Iris pigment epithelial cell (primary cell): ENCODE measurements around the gene UBXN1.
"Not testable (repeated sequence)": the region's sequence is repeated elsewhere in the genome, so short reads cannot be mapped to it uniquely, and the experiment has no call there.

Source experiments
- DNase-seq: peaks from one replicate; pipeline ENCODE4 v3.0.0-alpha.2; 2011; ENCODE audit warnings: low read depth

The UBXN1 gene

DNA sequence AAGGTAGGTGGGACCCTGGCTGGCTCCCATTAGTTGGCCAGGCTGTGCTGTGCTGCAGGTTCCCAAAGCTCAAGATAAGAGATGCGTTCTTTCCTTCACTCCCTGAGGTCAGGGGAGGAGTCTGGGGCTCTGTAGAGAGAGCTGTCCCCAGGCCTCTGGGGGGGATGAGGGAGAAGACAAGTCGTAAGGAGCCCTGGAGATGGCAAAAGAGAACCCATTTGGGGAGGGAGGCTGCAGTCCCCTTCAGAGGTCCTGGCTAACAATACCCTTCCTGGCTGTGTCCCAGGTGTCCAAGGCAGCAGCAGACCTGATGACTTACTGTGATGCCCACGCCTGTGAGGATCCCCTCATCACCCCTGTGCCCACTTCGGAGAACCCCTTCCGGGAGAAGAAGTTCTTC, 29.5 kb upstream of the UBXN1 start:
- no peak for DNase-seq

DNA sequence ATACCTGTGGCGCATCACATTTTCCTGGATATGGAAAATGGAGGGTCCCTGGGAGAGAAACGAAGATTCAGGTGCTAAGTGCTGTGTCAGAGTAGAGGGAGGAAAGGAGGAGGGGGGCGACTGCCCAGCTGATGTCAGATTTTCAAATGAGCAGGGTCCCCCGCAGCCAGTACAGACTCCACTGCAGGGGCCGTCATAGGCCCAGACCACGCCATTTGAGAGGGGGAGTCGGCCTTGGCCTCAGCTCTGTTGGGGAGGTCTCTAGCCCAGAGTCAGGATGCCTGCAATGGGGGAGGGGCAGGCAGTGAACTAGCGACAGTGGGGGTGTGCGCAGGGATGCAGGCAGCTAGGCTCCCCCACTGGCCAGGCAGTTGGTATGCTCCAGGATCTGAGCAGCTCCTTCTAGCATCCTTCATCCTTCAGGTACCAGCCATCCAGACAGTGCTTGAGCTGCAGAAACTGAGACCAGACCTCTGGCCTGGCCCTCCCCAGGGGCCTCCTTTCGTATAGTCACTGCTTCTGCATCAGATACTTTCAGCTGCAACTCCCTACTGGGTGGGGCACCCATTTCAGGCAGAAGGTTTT, 28.5 kb upstream of the UBXN1 start, which contains the start of the genes BSCL2 and GNG3:
TSS of gene BSCL2 (minus strand) at position 148 of the 585 bp plus-strand sequence. CDS start 229 bp downstream, outside the sequence.
TSS of gene GNG3 (plus strand) at position 400 of the 585 bp plus-strand sequence. CDS start 620 bp downstream, outside the sequence.
- DNase-seq: no peak

DNA sequence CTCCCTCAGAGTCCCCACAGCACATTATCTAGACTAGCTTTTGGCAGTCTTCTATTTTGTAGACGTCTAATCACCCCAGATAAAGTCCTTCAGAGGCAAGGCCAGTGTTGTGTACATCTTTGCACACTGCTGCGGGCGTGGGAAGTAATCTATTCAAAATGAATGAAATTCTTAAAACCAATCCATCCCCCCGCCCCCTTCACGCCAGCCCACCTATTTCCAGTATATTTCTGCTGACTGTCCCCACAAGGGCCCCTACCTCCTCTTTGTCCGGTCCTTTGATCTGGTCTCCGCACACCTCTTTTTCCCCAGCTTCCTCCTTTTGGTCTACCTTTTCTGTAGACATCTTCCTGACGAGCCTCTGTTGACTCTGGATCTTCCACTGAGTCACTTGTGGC, 28.0 kb upstream of the UBXN1 start:
- DNase-seq: no peak

DNA sequence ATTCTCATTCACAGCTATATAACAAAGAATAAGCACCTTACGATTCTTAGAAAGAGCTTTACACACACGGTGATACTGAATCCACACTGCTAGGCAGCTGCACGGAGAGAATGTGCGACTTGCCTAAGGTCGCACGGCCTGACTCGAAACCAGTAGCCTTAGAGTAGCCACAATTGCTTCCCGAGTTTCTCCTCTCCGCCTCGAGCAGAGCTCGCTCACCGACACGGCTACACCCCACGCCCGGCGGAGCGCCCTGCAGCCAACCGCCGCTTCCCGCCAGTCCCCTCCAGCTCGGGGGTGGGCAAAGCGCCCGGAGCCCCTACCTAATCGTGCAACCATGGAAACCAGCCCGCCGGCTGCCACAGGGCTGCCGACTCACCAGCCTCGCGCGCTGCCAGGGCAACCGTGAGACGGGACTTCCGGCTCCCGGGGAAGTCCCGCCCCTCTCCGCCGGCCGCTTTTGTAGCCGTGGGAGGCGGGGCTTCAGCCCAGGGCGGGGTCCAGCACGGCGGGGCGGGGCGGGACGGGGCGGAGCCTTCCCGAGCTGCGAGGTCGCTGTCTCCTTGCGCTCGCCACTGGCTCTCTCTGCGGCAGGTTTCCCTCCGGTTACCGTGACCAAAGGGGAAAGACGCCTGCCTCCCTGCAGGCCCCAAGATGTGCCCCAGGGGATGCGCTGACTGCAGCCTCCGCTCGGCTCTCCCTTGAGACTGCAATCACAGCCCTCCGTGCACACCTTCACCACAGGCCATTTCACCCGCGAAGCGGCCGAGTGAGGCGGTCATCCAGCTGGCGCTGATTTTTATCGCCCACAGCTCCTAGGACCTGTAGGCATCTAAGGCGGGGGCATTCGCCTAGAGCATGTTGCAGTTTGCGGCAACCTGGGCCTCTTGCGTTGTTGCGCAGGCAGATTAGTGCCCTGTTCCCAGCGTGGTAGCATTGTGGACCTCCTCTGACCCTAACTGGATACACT, 27.3 kb upstream of the UBXN1 start:
- DNase-seq: peak; percentile 91

DNA sequence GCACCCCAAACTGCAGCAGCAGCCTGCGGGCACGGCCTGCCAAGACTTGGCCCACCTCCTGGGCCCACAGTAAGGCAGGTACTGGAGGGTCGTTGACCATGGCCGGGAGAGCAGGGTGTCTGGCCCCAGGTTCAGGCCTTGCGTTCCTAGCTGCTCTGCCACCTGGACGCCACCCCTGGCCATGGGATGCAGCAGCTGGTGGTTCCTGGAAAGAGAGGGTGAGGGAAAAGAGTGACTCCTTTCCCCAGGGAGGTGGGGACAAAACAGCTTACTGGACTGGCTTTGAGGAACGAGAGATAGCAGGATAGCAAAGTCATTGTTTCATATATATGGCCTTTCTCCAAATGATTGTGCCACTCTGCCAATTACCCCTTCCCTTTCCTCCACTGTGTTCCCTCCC, 26.5 kb upstream of the UBXN1 start:
- no peak for DNase-seq

DNA sequence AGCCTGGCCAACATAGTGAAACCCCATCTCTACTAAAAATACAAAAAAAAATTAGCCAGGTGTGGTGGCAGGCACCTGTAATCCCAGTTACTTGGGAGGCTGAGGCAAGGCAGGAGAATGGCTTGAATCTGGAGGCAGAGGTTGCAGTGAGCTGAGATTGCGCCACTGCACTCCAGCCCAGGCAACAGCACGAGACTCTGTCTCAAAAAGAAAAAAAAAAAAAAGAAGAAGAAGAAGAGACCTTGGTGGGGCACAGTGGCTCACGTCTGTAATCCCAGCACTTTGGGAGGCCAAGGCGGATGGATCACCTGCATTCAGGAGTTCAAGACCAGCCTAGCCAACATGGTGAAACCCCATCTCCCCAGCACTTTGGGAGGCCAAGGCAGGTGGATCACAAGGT, 25.0 kb upstream of the UBXN1 start:
- not testable (repeated sequence) for DNase-seq

DNA sequence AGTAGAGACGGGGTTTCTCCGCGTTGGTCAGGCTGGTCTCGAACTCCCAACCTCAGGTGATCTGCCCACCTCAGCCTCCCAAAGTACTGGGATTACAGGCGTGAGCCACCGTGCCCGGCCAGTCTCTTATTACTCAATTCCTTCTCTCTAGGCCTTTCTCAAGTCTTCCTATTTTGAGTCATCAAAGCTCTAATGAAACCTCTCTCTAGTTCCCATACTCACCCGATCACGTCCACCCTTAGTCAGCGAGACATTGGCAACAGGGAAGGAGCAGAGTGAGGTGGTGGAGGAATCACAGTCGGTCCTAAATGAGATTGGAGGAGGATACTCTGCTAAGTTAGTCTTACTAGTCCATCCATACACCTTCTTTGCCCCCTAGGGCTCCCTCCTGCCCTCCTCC, 23.4 kb upstream of the UBXN1 start:
- DNase-seq: no peak

DNA sequence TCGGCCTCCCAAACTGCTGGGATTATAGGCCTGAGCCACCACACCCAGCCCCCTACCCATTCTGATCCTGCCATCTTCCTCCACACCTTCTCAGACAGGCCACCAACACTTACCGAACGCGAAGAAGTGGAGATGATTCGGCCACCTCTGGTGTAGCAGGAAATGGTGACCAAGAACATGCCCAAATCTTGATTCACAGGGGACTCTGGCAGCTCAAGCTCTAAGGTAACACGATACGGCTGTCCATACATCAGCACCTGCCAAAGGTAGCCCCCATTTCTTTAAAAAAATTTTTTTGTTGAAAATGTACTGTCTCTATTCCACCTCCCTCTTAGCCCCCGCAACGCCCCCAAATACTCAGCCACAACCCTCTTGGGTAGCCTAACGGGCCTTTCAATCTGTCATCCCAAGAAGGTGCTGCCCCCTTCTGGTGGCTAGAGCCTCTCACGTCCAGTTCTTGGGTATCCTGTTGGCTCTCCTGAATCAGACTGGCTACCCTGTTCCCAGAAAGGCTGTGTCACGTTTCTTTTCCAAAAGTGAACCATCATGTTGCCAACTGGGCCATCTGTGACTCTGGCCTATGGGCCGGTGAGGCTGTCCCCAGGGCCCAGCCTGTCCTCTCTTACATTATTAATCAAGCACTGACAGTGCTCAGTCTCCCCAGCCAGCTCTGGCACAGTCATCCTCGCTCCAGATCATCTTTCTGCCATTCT, 15.7 kb upstream of the UBXN1 start:
- DNase-seq: peak; percentile 79

DNA sequence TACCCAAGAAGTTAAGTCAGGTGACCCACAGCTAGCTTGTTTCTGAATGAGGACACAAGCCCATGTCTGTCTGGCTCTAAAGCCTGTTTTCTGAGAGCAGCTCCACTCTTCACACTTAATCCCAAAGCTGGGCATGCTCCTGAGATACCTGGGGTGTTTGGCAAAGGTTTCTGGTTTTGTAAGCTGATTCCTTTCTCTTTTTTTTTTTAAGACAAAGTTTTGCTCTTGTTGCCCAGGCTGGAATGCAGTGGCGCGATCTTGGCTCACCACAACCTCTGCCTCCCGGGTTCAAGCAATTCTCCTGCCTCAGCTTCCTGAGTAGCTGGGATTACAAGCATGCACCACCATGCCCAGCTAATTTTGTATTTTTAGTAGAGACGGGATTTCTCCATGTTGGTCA, 14.8 kb upstream of the UBXN1 start:
- not testable (repeated sequence) for DNase-seq

DNA sequence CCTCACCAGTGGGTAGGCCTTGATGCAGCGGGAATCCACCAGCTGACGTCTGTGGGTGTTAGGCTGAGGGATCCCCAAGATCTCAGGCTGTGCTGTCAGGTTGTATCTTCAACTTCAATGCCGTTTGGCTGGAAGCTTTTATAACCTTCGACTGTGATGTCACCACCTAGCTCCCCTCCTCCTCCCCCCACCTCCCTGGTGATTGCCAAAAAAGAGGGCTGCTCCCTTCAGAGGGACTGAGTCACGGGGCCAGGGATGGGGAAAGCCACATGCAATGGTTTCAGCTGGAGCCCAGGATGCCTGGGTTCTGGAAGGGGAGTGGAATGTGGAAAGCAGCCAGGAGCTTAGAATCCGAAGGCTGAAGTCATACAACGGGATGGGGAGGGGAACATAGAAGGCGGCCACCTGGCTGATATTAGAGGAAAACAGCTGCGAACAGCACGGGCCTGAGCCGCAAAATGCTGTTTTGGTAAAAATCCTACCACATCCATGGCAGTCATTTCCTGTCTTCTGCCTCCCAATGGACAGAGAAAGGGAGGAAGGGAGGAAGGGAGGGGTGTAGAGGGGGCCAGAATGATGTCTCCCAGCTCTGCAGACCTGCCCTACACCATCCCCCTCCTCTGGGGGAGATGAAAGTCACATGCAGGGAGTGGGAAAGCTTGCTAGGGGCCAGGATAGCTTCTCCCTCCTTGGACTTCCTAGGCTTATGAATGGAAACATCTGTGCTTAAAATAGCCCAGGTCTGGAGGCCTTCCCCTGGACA, 10.7 kb upstream of the UBXN1 start, which contains the start of gene LRRN4CL:
TSS of gene LRRN4CL (minus strand) at position 110 of the 763 bp plus-strand sequence. CDS start 1,022 bp downstream, outside the sequence.
- DNase-seq: peak; percentile 80

DNA sequence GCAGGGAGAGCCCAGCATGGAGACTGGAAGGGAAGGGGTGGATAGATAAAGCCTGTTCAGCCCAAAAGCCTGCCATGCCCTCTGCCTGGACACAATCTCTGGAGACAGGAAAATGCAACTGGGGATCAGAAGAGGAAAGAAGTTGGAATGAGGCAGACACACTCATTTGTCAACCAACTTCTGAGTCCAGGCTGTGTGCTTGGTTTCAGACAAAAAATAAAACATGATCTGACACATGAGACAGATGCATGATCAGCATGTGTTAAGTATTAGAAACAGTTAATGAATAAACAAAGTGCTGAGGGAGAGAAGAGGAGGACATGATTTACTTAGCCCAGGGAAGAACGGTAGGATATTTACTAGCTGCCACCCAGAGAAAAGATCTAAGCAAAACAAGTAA, 9.6 kb upstream of the UBXN1 start:
- no peak for DNase-seq

DNA sequence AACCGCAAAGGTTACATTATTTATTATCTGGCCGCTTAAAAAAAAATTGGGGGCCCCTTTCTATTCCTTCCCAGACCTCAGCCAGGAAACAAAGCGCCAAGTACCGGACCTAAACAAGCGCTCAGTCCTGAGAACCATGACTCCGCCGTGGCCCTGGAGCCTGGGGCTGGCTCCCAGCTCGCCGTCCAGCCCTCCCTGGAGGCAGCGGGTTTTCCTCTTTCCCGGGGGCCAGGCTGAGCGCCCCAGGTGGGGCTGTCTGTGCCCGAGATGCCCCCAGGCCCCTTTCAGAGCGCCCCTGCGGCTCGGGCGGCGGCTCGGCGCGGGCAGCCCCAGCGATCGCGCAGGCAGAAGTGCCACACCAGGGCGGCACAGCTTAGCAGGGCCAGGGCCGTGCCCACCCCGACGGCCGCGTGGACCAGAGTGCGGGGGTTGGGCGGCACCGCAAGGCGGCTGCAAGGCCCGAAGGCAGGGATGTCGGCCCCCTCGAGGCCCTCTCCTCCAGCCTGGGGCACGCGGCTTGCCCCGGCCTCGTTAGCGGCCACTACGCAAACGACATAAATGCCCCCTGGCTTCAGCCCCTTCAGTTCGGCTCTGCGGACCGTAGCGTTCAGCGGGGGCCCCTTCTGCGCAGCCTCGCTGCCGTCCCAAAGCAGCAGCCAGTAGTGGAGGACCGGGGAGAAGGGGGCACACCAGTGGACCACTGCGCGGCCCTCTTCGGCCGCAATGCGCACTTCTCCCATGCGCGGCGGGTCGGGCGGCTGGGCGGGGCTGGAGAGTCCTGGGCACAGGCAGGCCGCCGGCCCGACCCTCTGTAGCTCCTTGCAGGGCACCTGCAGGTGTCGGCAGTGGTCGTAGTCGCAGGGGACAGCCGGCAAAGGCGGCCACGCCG, 8.9 kb upstream of the UBXN1 start:
- DNase-seq: no peak

DNA sequence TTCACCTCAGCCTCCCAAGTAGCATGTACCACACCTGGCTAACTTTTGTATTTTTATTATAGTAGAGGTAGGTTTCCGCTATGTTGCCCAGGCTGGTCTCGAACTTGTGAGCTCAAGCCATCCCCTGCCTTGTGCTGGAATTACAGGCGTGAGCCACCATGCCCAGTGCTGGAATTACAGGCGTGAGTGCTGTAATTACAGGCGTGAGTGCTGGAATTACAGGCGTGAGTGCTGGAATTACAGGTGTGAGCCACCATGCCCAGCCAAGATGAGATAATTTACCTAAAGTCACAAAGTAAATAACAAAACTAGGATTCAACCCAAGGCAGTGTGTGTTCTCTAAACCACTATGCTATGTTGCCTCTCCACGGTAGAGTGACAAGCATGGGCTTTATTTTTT, 3.6 kb upstream of the UBXN1 start:
- DNase-seq: no peak

DNA sequence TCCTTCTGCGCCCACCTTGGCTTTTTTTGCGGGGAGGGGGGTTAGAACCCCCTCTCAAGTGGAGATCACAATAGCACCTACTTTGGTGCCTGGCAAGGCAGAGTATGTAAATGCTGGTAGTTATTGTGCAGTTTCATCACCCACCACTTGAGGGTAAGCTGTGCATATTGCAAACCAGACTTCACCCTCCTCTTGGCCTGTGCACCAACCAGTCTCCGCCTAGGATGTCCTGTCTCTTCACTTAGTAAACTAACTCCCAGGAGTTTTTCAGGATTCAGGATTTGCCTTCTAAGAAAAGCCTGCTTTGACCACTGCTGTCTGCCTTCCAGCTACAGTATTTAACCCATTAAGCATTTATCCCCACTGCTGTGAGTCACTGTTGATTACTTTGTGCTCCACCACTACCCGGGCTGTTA, 2.0 kb upstream of the UBXN1 start:
- DNase-seq: peak; percentile 82

DNA sequence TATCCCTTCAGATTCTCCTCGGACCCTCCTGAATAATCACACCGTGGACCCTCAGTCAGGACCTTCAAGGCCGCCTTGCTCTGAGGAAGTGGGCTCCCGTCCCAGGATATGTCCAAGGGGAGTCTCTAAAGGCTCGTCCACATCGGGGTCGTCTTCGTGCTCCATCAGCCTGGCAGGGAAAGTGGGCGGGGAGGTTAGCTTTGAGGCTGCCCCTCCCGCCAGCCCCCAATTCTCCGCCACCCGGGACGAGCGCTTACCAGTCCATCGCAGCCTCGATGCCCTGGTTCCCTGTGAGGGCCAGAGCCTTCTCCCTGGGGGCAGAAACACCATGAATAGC, 472 bp downstream of the UBXN1 start:
- no peak for DNase-seq

DNA sequence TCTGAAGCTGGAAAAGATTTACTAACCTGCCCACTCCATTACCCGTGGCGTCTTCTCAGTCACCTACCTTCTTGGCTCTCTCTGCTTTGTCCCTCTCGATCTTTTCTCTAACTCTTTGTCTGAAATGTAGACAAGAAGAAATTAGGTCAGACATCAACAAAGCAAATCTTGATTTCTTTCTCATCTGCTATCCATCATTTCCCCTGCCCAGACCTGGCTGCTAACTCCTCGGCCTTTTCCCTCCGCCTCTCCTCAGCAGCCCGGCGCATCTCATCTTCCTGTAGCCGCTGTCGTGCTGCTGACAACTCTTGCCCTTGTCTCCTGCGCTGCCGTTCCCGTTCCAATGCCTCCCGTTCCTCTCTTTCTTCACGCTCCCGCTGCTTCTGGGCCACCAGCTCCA, 1.2 kb downstream of the UBXN1 start:
- no peak for DNase-seq

DNA sequence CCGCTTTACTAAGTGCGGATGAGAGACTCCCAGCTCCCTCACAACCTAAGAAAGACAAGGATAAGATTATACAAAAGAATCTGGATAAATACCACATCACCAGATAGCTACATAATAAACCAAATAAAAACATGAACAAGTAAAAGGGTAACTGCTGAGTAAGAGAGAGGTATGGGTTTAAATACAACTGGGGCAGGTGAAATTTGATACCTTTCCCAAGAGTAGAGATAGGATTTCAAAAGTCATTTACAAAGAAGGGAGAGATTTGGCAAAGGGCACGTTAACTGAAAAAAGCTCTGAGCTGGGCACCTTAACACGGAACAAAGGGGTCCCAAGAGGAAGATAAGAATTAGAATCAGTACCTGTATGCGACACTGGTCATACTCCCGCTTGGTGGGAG, 1.7 kb downstream of the UBXN1 start:
- DNase-seq: no peak

DNA sequence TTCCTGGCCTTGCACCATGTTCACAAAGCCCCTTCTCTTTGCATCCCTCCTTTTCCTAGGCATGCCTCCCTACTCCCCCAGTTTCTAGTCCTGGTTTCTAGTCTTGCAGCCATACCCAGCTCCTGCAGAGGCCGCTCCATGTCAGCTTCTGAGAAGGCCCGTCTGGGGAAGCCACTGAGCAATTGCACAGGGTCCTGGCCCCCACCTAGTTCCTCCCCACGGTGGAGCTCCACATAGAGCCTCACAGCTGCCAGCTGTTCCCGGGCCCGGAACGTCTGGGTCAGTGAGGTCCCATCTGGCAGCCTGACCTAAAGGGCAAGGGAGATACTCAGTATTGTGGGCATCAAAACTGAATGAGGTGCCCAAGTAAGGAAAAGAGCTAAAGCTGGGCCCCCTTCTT, 2.2 kb downstream of the UBXN1 start:
- DNase-seq: no peak

DNA sequence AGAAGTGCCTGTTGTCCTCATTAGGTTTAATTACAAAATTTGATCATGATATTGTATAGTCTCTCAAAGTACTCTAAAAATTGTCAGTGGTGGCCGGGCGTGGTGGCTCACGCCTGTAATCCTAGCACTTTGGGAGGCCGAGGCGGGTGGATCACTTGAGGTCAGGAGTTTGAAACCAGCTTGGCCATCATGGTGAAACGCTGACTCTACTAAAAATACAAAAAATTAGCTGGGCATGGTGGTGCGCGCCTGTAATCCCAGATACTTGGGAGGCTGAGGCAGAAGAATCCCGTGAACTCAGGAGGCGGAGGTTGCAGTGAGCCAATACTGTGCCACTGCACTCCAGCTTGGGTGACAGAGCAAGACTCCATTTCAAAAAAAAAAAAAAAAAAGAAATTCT, 3.5 kb downstream of the UBXN1 start:
- not testable (repeated sequence) for DNase-seq

DNA sequence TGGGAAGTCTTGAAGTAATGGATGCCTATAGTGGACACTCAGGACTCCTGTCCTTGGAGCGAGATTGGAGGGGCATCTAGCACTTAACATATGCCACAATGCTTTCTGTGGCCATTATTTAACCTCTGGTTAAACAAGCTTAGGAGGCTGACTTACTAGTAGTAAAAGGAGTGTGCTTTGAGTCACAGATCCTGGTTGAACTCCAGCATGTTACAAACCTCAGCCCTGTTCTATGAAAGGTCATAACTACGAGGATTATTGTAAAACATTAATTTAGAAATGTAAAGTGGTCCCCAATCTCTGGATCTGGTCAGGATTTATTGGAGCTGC, 5.7 kb downstream of the UBXN1 start:
- peak; percentile 42 for DNase-seq
